Measurements from ENCODE around the gene RBFOX1.

DNA sequence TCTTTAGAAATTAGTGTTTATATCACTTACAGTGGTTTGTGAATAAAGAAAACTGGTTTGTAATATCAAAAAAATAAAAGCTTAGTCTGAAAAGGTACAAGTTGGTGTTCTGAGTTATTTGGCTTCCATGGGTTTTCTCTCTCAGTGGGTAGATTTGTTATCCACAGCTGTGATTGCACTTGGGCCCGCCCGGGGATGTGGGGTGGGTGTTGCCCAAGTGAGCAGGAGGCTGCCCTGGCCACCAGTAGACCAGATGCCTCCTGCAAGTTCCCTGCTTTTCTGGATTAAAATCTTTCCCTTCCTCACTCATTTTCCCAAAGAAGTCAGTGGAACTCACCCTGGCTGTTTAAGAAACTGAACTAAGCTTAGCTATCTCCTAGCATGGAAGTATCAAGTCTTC, 380.6 kb downstream of the RBFOX1 start:
- no peak for TF ChIP-seq POLR2A (IDR thresholded peaks at IDR 0.05)
- TF ChIP-seq, protein P1, sequence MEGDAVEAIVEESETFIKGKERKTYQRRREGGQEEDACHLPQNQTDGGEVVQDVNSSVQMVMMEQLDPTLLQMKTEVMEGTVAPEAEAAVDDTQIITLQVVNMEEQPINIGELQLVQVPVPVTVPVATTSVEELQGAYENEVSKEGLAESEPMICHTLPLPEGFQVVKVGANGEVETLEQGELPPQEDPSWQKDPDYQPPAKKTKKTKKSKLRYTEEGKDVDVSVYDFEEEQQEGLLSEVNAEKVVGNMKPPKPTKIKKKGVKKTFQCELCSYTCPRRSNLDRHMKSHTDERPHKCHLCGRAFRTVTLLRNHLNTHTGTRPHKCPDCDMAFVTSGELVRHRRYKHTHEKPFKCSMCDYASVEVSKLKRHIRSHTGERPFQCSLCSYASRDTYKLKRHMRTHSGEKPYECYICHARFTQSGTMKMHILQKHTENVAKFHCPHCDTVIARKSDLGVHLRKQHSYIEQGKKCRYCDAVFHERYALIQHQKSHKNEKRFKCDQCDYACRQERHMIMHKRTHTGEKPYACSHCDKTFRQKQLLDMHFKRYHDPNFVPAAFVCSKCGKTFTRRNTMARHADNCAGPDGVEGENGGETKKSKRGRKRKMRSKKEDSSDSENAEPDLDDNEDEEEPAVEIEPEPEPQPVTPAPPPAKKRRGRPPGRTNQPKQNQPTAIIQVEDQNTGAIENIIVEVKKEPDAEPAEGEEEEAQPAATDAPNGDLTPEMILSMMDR (IDR thresholded peaks at IDR 0.05), result no peak

All from lower leg skin (tissue), 3 donors.